ENCODE measurements around the gene PBX3. TPM values are rescaled to one million over a fixed set of nuclear protein-coding genes. Genes with fewer than 3 reads are reported as not detected.

The PBX3 gene
- total and polyA plus RNA-seq, 9 of the 15 experiments (the other 6 are each of a cell fraction or from before 2014, with no cell fraction given), result 0.14 to 5.8 (median 0.92) TPM

- ChIA-PET POLR2A (interaction anchor here (0.7 kb wide), 1 partner anchor 113 kb away, joined by 3 read pairs; no protein-coding TSS in a partner anchor), CTCF (ENCODE audit: low intra/inter-chr PET ratio) (no interaction called here)
- Histone ChIP-seq H3K4me2 (ENCODE audit: insufficient read depth, low read length) (no peak overlapping the region), H3K4me1 (replicated peaks in 1 of 2; ENCODE audit: control insufficient read depth in 2 of 2, insufficient read depth in 2 of 2, low read length in 2 of 2) (no peaks in the 10 kb centered on the region), H3K27ac (ENCODE audit: extremely low read depth, low read depth, low read length) (no peak overlapping the region), H3K36me3 (ENCODE audit: control insufficient read depth, insufficient read depth, low read length) (no peaks in the 10 kb centered on the region), H3K4me3 (no peak overlapping the region), H3K9me3 (replicated peaks; ENCODE audit: control insufficient read depth, insufficient read depth, low read depth, low read length) (no peaks in the 10 kb centered on the region), H3K9ac (ENCODE audit: insufficient read depth in 1 of 2, low read depth in 2 of 2, low read length in 2 of 2) (no peak overlapping the region), H3K79me2 (ENCODE audit: control insufficient read depth, insufficient read depth, low read length) (no peaks in the 10 kb centered on the region), H3K9me1 (ENCODE audit: control insufficient read depth, insufficient read depth, low read length) (no peaks in the 10 kb centered on the region), H3K27me3 (ENCODE audit: control insufficient read depth in 2 of 2, insufficient read depth in 2 of 2, low read length in 2 of 2) (peaks cover 4 to 27% of the 10 kb centered on the region in 2 experiments; a peak in 3 of 5 replicates), H2AFZ (ENCODE audit: low read depth, low read length) (no peak overlapping the region), H4K20me1 (replicated peaks; ENCODE audit: control insufficient read depth, insufficient read depth, low read length) (no peaks in the 10 kb centered on the region)
- FAIRE-seq (no peak), DNase-seq (ENCODE audit: extremely low read depth in 1 of 4, low spot score in 3 of 4) (no peak), ATAC-seq (no peak)
- WGBS (ENCODE audit: insufficient coverage, low coverage, missing lambda C conversion rate), result 0% methylated on average over 5 of the region's 5 CpGs
- in situ Hi-C loops (cut with MboI) (no loop called here), intact Hi-C loops (cut with micrococcal nuclease) (no loop called here)
- no TSS peak for BruUV-seq (replicated peaks)
- TF ChIP-seq ZNF280A (IDR thresholded peaks at IDR 0.05; ENCODE audit: low read depth, partially characterized antibody) (no peak), TRIM25 (IDR thresholded peaks at IDR 0.05; ENCODE audit: borderline replicate concordance) (no peak), FOXJ3 (CRISPR knock-in tag; IDR thresholded peaks at IDR 0.05) (no peak), MAFF (IDR thresholded peaks at IDR 0.05; ENCODE audit: low read length) (no peak), SRF (CRISPR knock-in tag; IDR thresholded peaks at IDR 0.05) (no peak), MBD2 (IDR thresholded peaks at IDR 0.05; ENCODE audit: borderline replicate concordance, low read depth) (no peak), TGIF2 (CRISPR knock-in tag; IDR thresholded peaks at IDR 0.05) (no peak), RAD51 (IDR thresholded peaks at IDR 0.05; ENCODE audit: borderline replicate concordance, low read depth) (no peak), NR1H2 (CRISPR knock-in tag; IDR thresholded peaks at IDR 0.05) (no peak)
- TF ChIP-seq, protein P1, sequence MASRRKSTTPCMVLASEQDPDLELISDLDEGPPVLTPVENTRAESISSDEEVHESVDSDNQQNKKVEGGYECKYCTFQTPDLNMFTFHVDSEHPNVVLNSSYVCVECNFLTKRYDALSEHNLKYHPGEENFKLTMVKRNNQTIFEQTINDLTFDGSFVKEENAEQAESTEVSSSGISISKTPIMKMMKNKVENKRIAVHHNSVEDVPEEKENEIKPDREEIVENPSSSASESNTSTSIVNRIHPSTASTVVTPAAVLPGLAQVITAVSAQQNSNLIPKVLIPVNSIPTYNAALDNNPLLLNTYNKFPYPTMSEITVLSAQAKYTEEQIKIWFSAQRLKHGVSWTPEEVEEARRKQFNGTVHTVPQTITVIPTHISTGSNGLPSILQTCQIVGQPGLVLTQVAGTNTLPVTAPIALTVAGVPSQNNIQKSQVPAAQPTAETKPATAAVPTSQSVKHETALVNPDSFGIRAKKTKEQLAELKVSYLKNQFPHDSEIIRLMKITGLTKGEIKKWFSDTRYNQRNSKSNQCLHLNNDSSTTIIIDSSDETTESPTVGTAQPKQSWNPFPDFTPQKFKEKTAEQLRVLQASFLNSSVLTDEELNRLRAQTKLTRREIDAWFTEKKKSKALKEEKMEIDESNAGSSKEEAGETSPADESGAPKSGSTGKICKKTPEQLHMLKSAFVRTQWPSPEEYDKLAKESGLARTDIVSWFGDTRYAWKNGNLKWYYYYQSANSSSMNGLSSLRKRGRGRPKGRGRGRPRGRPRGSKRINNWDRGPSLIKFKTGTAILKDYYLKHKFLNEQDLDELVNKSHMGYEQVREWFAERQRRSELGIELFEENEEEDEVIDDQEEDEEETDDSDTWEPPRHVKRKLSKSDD (conservative IDR thresholded peaks at IDR 0.05; ENCODE audit: low read length), result no peak
Observed at GRCh38 chr9:125970340-125970739, 223.2 kb downstream of the PBX3 start.
